Measurements from ENCODE around the gene ARF3.
A peak's percentile ranks its signal among the peaks of the same experiment; 100 is the strongest.

Gene ARF3

GRCh38 chr12:48890657-48891418 lies 66.4 kb downstream of the ARF3 start:
- no peaks in the 10 kb centered on the region for H3K9me3 ChIP-seq (ENCODE audit: severe bottlenecking)
- TF ChIP-seq, protein P1, sequence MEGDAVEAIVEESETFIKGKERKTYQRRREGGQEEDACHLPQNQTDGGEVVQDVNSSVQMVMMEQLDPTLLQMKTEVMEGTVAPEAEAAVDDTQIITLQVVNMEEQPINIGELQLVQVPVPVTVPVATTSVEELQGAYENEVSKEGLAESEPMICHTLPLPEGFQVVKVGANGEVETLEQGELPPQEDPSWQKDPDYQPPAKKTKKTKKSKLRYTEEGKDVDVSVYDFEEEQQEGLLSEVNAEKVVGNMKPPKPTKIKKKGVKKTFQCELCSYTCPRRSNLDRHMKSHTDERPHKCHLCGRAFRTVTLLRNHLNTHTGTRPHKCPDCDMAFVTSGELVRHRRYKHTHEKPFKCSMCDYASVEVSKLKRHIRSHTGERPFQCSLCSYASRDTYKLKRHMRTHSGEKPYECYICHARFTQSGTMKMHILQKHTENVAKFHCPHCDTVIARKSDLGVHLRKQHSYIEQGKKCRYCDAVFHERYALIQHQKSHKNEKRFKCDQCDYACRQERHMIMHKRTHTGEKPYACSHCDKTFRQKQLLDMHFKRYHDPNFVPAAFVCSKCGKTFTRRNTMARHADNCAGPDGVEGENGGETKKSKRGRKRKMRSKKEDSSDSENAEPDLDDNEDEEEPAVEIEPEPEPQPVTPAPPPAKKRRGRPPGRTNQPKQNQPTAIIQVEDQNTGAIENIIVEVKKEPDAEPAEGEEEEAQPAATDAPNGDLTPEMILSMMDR (IDR thresholded peaks at IDR 0.05; ENCODE audit: low read depth, low read length): peak; percentile 93
- no peaks in the 10 kb centered on the region for H3K27me3 ChIP-seq (ENCODE audit: insufficient read depth, low read depth, severe bottlenecking)
- peak overlapping the region; percentile 22; the same call in 1 of the 2 replicates for H3K4me3 ChIP-seq (ENCODE audit: low read depth, low read length)
- DNase-seq: peak; percentile 89
- H3K36me3 ChIP-seq: no peaks in the 10 kb centered on the region
- H3K27ac ChIP-seq: no peak overlapping the region

DNA sequence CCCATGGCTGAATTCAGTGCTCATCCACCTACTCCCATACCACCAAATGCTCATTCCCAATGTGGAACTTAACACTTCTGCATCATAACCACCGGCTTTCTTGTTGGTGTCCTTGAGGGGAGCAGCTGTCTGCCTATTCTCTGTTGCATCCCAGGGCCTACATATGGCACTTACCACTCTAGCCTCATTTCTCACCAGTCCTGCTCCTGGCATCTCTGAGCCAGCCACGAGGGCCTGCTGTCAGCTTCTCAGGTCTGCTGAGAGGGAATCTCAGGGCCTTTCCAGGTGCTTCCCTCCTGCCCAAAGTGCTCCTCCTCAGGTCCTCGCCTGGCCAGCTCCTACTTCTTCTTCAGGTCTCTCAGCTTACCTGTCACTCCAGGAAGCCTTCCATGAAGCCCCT lies 67.6 kb downstream of the ARF3 start:
- Histone ChIP-seq H3K36me3 (no peaks in the 10 kb centered on the region), H3K27me3 (ENCODE audit: insufficient read depth, low read depth, severe bottlenecking) (no peaks in the 10 kb centered on the region), H3K9me3 (ENCODE audit: severe bottlenecking) (no peaks in the 10 kb centered on the region), H3K4me3 (ENCODE audit: low read depth, low read length) (no peak overlapping the region), H3K27ac (no peak overlapping the region)
- TF ChIP-seq, protein P1 (IDR thresholded peaks at IDR 0.05; ENCODE audit: low read depth, low read length): no peak
- no peak for DNase-seq

All from WERI-Rb-1 (cell line).